Right renal pelvis (tissue), 4 donors: Measurements from ENCODE around the gene CHL1. TPM values are rescaled to one million over a fixed set of nuclear protein-coding genes. Genes with fewer than 3 reads are reported as not detected.

Source experiments
- DNase-seq, 4 donors: peaks; one replicate each; pipeline ENCODE4 v3.0.0-alpha.2; 2013; ENCODE audit warnings: low read depth in 4 of 4, low spot score in 3 of 4, missing footprints in 1 of 4
- polyA plus RNA-seq, 4 donors: library from polyadenylated mRNA; unstranded; fragments of 120-200 nt; gene quantifications; one replicate each; pipeline ENCODE4 v1.2.1, GENCODE V29; 2013; ENCODE audit not compliant: insufficient read length in 4 of 4

Gene CHL1
- polyA plus RNA-seq, 4 donors, result 13.1 to 22.3 (median 16.4) TPM

DNA sequence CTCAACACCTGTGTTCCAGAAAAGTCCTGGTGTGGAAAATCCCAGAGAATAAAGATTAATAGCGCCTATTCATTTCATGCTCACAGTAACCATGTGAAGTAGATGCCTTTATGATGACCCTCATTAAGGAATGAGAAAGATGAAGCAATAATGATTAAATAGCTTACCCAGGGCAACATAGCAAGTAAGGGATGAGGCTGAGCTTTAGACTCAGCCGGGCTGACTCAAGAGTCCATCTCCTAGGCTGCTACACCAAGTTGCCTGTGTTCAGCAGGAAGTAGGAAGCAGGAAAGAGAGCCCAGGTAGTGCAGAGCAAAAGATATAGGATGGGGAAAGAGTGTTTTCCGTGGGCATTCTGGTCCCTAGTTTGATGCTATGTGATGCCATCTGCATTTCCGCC is 256.5 kb downstream of the CHL1 start:
- DNase-seq, result no peak

DNA sequence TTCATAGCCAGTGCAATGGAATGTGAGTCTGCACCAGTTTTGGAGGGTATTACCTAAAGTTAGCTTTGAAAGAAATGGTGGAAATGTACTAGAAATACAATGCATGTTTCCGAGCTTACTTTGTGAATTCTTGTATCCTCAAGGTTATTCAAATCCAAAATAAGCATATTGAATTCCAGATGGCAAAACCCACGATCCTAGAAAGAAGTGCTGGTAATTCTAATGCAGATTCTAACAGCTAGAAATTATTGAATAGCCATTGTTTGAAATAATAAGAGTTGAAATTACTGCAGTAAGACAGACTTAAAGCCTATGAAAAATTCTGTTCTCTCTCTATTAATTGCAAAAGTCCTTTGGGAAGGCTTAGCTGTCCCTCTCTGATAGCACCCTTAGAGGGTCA is 258.4 kb downstream of the CHL1 start:
- no peak for DNase-seq

- DNase-seq, result no peak
These were observed 261.6 kb downstream of the CHL1 start for GRCh38 chr3:458124-458523.

DNA sequence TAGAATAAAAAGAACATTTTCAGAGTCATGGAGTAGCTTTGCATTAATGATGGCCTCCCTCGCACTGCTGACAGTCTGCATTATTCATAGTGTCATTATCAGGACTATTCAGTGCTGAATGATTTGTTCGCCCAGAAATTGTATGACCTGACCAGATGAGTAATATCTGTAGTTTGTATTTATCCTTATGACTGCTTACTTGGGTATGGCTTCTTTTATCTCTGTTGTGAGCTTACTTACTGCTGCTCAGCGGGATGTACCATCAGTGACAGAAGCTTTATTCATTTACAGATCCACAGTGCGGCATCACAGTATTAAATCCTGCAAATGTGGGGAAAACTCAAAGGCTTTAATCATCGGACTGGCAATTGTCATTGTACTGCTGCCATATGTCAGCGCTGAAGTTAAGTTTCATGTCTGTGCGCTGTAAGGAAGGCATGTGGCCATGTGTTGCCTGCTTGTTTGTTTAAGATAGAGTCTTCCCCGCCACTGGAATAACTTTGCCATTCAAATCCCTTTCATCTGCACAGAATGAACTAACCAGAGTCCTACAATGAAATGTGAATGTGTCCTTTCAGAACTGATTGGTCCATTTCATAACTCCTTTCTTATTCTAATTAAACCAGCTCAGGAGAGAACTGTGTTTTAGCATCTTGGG is 262.2 kb downstream of the CHL1 start:
- no peak for DNase-seq
